ENCODE measurements around the gene CEP290. TPM values are rescaled to one million over a fixed set of nuclear protein-coding genes. Genes with fewer than 3 reads are reported as not detected.

CEP290 gene
- 4.4 and 6.9 TPM in 2 replicates for total RNA-seq

GRCh38 chr12:88141774-88142609, at the start of gene CEP290, which contains the start of gene TMTC3:
CEP290 (minus strand) TSS chr12:88142088; CDS start chr12:88141307, 781 bp downstream.
TMTC3 (plus strand) TSS chr12:88142307; CDS start chr12:88148316, 6,009 bp downstream.

GRCh38 chr12:88029093-88029665, 112.7 kb downstream of the CEP290 start, which contains the start of gene C12orf50:
C12orf50 (minus strand) TSS chr12:88029401; CDS start chr12:88026962, 2,439 bp downstream.

Other genes with a start within 250 kb of the CEP290 start
- not detected in 2 replicates for gene C12orf50, start 112.7 kb downstream of the CEP290 start, total RNA-seq
- 22.0 and 23.5 TPM in 2 replicates for gene TMTC3, start 219 bp upstream of the CEP290 start, total RNA-seq